Measurements from ENCODE around the gene TJAP1. TPM values are rescaled to one million over a fixed set of nuclear protein-coding genes. Genes with fewer than 3 reads are reported as not detected.

The TJAP1 gene
- total and polyA plus RNA-seq, 2 donors (not counting 3 experiments of a cell fraction or from before 2014, with no cell fraction given) = 28.4 to 31.8 TPM

DNA sequence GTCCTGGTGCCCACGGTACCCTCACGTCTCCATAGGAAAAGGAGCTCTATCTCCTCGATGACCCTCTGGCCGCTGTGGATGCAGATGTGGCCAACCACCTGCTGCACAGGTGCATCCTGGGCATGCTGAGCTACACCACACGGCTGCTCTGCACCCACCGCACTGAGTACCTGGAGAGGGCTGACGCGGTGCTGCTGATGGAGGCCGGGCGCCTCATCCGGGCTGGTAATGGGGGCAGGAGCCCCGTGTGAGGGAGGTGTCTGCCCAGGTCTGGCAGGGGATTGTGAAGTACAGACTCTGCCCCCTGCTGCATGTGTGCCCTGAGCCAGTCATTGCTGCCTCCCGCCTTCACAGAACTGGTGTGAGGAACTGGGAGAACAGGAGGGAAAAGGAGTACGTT lies 34.4 kb upstream of the TJAP1 start:
- dilution Hi-C loops (cut with MboI; ENCODE audit: extremely low pct_ligation_motif_present, low sequenced_read_pairs) (no loop called here), intact Hi-C loops (cut with micrococcal nuclease) (no loop called here)
- no peaks in the 10 kb centered on the region for H3K27me3 ChIP-seq (ENCODE audit: control insufficient read depth in 2 of 2, insufficient read depth in 2 of 2, low read length in 2 of 2)
- no peak overlapping the region for H3K4me3 ChIP-seq (replicated peaks in 1 of 3; ENCODE audit: insufficient read depth in 1 of 3, low read depth in 1 of 3, low read length in 3 of 3)
- H3K9me3 ChIP-seq (replicated peaks; ENCODE audit: control insufficient read depth, insufficient read depth, low read length) = no peaks in the 10 kb centered on the region
- no peak overlapping the region for H3K4me2 ChIP-seq (ENCODE audit: insufficient read depth, low read length)
- H2AFZ ChIP-seq (ENCODE audit: low read depth, low read length) = no peak overlapping the region
- H3K9me1 ChIP-seq (replicated peaks; ENCODE audit: control insufficient read depth, extremely low read depth, insufficient read depth, low read length) = no peaks in the 10 kb centered on the region
- TF ChIP-seq GATA2 (IDR thresholded peaks at IDR 0.05; ENCODE audit: insufficient read depth, insufficient read length, low read depth, low read length) = no peak
- TF ChIP-seq, protein P1, sequence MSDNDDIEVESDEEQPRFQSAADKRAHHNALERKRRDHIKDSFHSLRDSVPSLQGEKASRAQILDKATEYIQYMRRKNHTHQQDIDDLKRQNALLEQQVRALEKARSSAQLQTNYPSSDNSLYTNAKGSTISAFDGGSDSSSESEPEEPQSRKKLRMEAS (IDR thresholded peaks at IDR 0.05; ENCODE audit: insufficient read depth, insufficient read length) = no peak
- TF ChIP-seq MYC (IDR thresholded peaks at IDR 0.05; ENCODE audit: low read depth, low read length) = no peak
- TF ChIP-seq JUN (IDR thresholded peaks at IDR 0.05; ENCODE audit: borderline replicate concordance, insufficient read depth, insufficient read length, low read depth) = no peak
- no peak for TF ChIP-seq FOS (IDR thresholded peaks at IDR 0.05; ENCODE audit: borderline replicate concordance, insufficient read depth, low read length)
- no peak for TF ChIP-seq CTCF (IDR thresholded peaks at IDR 0.05; ENCODE audit: extremely low read depth in 1 of 2, insufficient read depth in 1 of 2, low read depth in 1 of 2, low read length in 2 of 2)
- no peak for TF ChIP-seq EZH2 (IDR thresholded peaks at IDR 0.05; ENCODE audit: borderline replicate concordance, low read depth, low read length, severe bottlenecking)
- TF ChIP-seq POLR2AphosphoS5 (IDR thresholded peaks at IDR 0.05; ENCODE audit: insufficient read depth, low read depth, low read length) = no peak
- no peak for TF ChIP-seq POLR2A (IDR thresholded peaks at IDR 0.05; ENCODE audit: low read depth, low read length)
- no peaks in the 10 kb centered on the region for H3K79me2 ChIP-seq (ENCODE audit: control insufficient read depth, insufficient read depth, low read length)
- BruUV-seq (replicated peaks) = no TSS peak
- H3K9ac ChIP-seq (replicated peaks; ENCODE audit: extremely low read depth, insufficient read depth, low read length) = no peak overlapping the region
- peaks cover 1 to 38% of the 10 kb centered on the region in 2 experiments for H3K36me3 ChIP-seq (ENCODE audit: control insufficient read depth in 2 of 2, extremely low read depth in 1 of 2, insufficient read depth in 2 of 2, low read length in 2 of 2)
- no peak for FAIRE-seq
- DNase-seq (ENCODE audit: low read depth, low spot score) = no peak
- H3K4me1 ChIP-seq (ENCODE audit: control insufficient read depth, extremely low read depth, insufficient read depth, low read length) = no peaks in the 10 kb centered on the region
- CTCF ChIA-PET = no interaction called here
- POLR2A ChIA-PET = interaction anchor here (0.7 kb wide), 1 partner anchor 8 kb away, joined by 4 read pairs; no protein-coding TSS in a partner anchor
- no peak overlapping the region for H3K27ac ChIP-seq (ENCODE audit: insufficient read depth, low read depth, low read length)
- H4K20me1 ChIP-seq (replicated peaks; ENCODE audit: control insufficient read depth, extremely low read depth, insufficient read depth, low read length) = no peaks in the 10 kb centered on the region
